Fibroblast of lung (primary cell): ENCODE measurements around the gene AFF4.

ENCODE experiments used
- EZH2 ChIP-seq: IDR thresholded peaks from 2 replicates; pipeline ENCODE4 v1.5.1; 2012; ENCODE audit warnings: low read length, control low read depth, mild to moderate bottlenecking; ENCODE audit errors: missing control alignments
- TF ChIP-seq, protein P1 (sequence below), 2 donors: IDR thresholded peaks in 1 of 2; conservative IDR thresholded peaks in 1 of 2; 1 replicate in 1 of 2; 2 replicates in 1 of 2; pipeline ENCODE4 v1.5.1; 2011 to 2012; ENCODE audit warnings: low read length in 2 of 2, control low read depth in 1 of 2, inconsistent platforms in 1 of 2, low read depth in 1 of 2, mild to moderate bottlenecking in 1 of 2

GRCh38 chr5:132996307-132996706, 32.9 kb upstream of the AFF4 start:
- TF ChIP-seq, protein P1, sequence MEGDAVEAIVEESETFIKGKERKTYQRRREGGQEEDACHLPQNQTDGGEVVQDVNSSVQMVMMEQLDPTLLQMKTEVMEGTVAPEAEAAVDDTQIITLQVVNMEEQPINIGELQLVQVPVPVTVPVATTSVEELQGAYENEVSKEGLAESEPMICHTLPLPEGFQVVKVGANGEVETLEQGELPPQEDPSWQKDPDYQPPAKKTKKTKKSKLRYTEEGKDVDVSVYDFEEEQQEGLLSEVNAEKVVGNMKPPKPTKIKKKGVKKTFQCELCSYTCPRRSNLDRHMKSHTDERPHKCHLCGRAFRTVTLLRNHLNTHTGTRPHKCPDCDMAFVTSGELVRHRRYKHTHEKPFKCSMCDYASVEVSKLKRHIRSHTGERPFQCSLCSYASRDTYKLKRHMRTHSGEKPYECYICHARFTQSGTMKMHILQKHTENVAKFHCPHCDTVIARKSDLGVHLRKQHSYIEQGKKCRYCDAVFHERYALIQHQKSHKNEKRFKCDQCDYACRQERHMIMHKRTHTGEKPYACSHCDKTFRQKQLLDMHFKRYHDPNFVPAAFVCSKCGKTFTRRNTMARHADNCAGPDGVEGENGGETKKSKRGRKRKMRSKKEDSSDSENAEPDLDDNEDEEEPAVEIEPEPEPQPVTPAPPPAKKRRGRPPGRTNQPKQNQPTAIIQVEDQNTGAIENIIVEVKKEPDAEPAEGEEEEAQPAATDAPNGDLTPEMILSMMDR (conservative IDR thresholded peaks at IDR 0.05 in 1 of 2, IDR thresholded peaks at IDR 0.05 in 1 of 2; ENCODE audit: low read depth in 1 of 2, low read length in 2 of 2) = no peak
- TF ChIP-seq EZH2 = no peak
